K562 (cell line): ENCODE data around the gene TEAD4. TPM values are rescaled to one million over a fixed set of nuclear protein-coding genes. Genes with fewer than 3 reads are reported as not detected.

Experiments
- BRF2 ChIP-seq: IDR thresholded peaks from 3 replicates; pipeline ENCODE4 v1.6.1; 2011; ENCODE audit warnings: borderline replicate concordance, mild to moderate bottlenecking; ENCODE audit not compliant: insufficient read length, insufficient read depth
- CC2D1A ChIP-seq: fragments of 450-650 bp; IDR thresholded peaks from 2 replicates; pipeline ENCODE4 v1.6.1; 2017; ENCODE audit warnings: mild to moderate bottlenecking
- EP400 ChIP-seq: fragments of 450-650 bp; IDR thresholded peaks from 2 replicates; pipeline ENCODE4 v1.6.1; 2017; ENCODE audit warnings: antibody characterized with exemption, mild to moderate bottlenecking, moderate library complexity
- GABPB1 ChIP-seq: sonication (generic); formaldehyde crosslinking; IDR thresholded peaks from 2 replicates; pipeline ENCODE4 v1.8.0; 2022; ENCODE audit warnings: mild to moderate bottlenecking, missing genetic modification reagents
- HES1 ChIP-seq: fragments of 450-650 bp; IDR thresholded peaks from 2 replicates; pipeline ENCODE4 v1.6.1; 2016; ENCODE audit warnings: low read depth, mild to moderate bottlenecking, moderate library complexity
- RBFOX2 ChIP-seq: fragments of 200-400 bp; formaldehyde crosslinking; IDR thresholded peaks from 2 replicates; pipeline ENCODE4 v1.6.1; 2017; ENCODE audit warnings: low read depth, mild to moderate bottlenecking, low read length, moderate library complexity
- RBM15 ChIP-seq: fragments of 200-400 bp; formaldehyde crosslinking; IDR thresholded peaks from 2 replicates; pipeline ENCODE4 v1.6.1; 2018; ENCODE audit warnings: mild to moderate bottlenecking, low read length, moderate library complexity; ENCODE audit not compliant: insufficient read depth
- RERE ChIP-seq: sonication (generic); formaldehyde crosslinking; IDR thresholded peaks from 2 replicates; pipeline ENCODE4 v1.8.0; 2023; ENCODE audit warnings: missing genetic modification reagents, mild to moderate bottlenecking, borderline replicate concordance
- SFPQ ChIP-seq: fragments of 200-400 bp; formaldehyde crosslinking; IDR thresholded peaks from 2 replicates; pipeline ENCODE4 v1.6.1; 2017; ENCODE audit warnings: mild to moderate bottlenecking, low read depth, low read length, moderate library complexity
- SMAD4 ChIP-seq: fragments of 250-450 bp; sonication (Bioruptor Pico); conservative IDR thresholded peaks from 2 replicates; pipeline ENCODE4 v1.8.0; 2021; ENCODE audit warnings: inconsistent platforms, mild to moderate bottlenecking, moderate library complexity
- TBP ChIP-seq: optimal IDR thresholded peaks from 2 replicates; pipeline ENCODE3; 2011; ENCODE audit warnings: low read depth, low read length, improper control_type of control experiment
- ZBTB49 ChIP-seq: sonication (generic); formaldehyde crosslinking; IDR thresholded peaks from 2 replicates; pipeline ENCODE4 v1.8.0; 2022; ENCODE audit warnings: missing genetic modification reagents, mild to moderate bottlenecking, borderline replicate concordance
- ZFP36 ChIP-seq: fragments of 150-350 bp; IDR thresholded peaks from 2 replicates; pipeline ENCODE4 v1.6.1; 2018; ENCODE audit warnings: low read length, low read depth; ENCODE audit not compliant: partially characterized antibody
- ZNF282 ChIP-seq: sonication (generic); formaldehyde crosslinking; IDR thresholded peaks from 2 replicates; pipeline ENCODE4 v1.8.1; 2023; ENCODE audit warnings: missing genetic modification reagents
- polyA plus RNA-seq, 8 experiments: library from polyadenylated mRNA; depleted of rRNA in 4 of 8; stranded (reverse) in 5 of 8; unstranded in 3 of 8; fragments of >200 nt; fragmentation: Nextera tagmentation in 2 of 8; fragmentation: Illumina TruSeq in 1 of 8; extraction: Ambion mirVana in 2 of 8; extraction: Trizol in 1 of 8; gene quantifications; 2 replicates each; pipeline versions ENCODE4 v1.2.1 to v1.2.3, GENCODE V29; 2011 to 2014; ENCODE audit warnings: inconsistent platforms in 1 of 8, missing spikeins in 1 of 8
- total RNA-seq, 7 experiments: library from RNA; depleted of rRNA in 6 of 7; stranded (reverse); fragments of >200 nt in 6 of 7; fragmentation: Illumina TruSeq in 2 of 7; extraction: Trizol in 2 of 7; gene quantifications; 2 replicates each; pipeline versions ENCODE4 v1.2.1 to v1.2.3, GENCODE V29; 2011 to 2021; ENCODE audit warnings: low replicate concordance in 1 of 7

Gene TEAD4
- total and polyA plus RNA-seq, 9 of the 15 experiments (the other 6 are each of a cell fraction or from before 2014, with no cell fraction given): 0.82 to 40.0 (median 17.0) TPM

- TF ChIP-seq ZBTB49 (CRISPR knock-in tag) (no peak), BRF2 (no peak), RERE (CRISPR knock-in tag) (no peak), GABPB1 (peak; percentile 26), EP400 (peak; percentile 71; the same call in 1 of the 2 replicates), ZFP36 (no peak), CC2D1A (no peak), RBM15 (no peak), ZNF282 (CRISPR knock-in tag) (no peak), TBP (no peak), HES1 (no peak), SMAD4 (CRISPR knock-in tag) (peak; percentile 28; the same call in 1 of the 2 replicates), SFPQ (no peak), RBFOX2 (peak; percentile 75)
Measured at GRCh38 chr12:2959505-2960389, 550 bp downstream of the TEAD4 start (continued).
